Loucy (cell line): ENCODE results near the gene IL34.
"Not testable (repeated sequence)": the region's sequence is repeated elsewhere in the genome, so short reads cannot be mapped to it uniquely, and the experiment has no call there.

Source experiments
- H2AFZ ChIP-seq: fragments of 200-600 bp; sonication (generic); 2 replicates; pipeline ENCODE4 v1.6.0; 2016; ENCODE audit warnings: antibody characterized with exemption, mild to moderate bottlenecking, low read length, moderate library complexity
- H3F3A ChIP-seq: fragments of 200-600 bp; 2 replicates; pipeline ENCODE4 v1.6.0; 2016; ENCODE audit warnings: antibody characterized with exemption, low read depth, mild to moderate bottlenecking
- H3K27me3 ChIP-seq: fragments of 200-600 bp; sonication (generic); 2 replicates; pipeline ENCODE4 v1.6.1; 2014; ENCODE audit warnings: low read length, mild to moderate bottlenecking; ENCODE audit not compliant: insufficient read depth, poor library complexity, severe bottlenecking
- H3K36me3 ChIP-seq: fragments of 200-600 bp; sonication (generic); 2 replicates; pipeline ENCODE4 v1.6.1; 2016; ENCODE audit warnings: low read length; ENCODE audit not compliant: insufficient read depth
- H3K4me1 ChIP-seq: fragments of 200-600 bp; sonication (generic); 2 replicates; pipeline ENCODE4 v1.5.1; 2014; ENCODE audit warnings: low read length, mild to moderate bottlenecking; ENCODE audit not compliant: insufficient read depth, poor library complexity, severe bottlenecking
- H3K4me2 ChIP-seq: fragments of 200-600 bp; sonication (generic); 2 replicates; pipeline ENCODE4 v1.6.0; 2014; ENCODE audit warnings: antibody characterized with exemption, low read length, low read depth, mild to moderate bottlenecking; ENCODE audit not compliant: poor library complexity, severe bottlenecking
- H3K4me3 ChIP-seq: fragments of 200-600 bp; sonication (generic); 2 replicates; pipeline ENCODE4 v1.5.1; 2014; ENCODE audit warnings: low read length, mild to moderate bottlenecking, mixed read lengths; ENCODE audit not compliant: poor library complexity, severe bottlenecking
- H3K79me2 ChIP-seq: fragments of 200-600 bp; sonication (generic); 2 replicates; pipeline ENCODE4 v1.6.1; 2014; ENCODE audit warnings: low read length; ENCODE audit not compliant: insufficient read depth
- H3K9ac ChIP-seq: fragments of 200-600 bp; sonication (generic); 2 replicates; pipeline ENCODE4 v1.6.0; 2014; ENCODE audit warnings: mild to moderate bottlenecking, low read depth, low read length, moderate library complexity; ENCODE audit not compliant: poor library complexity, severe bottlenecking
- H3K9me2 ChIP-seq: fragments of 200-600 bp; sonication (generic); replicated peaks from 2 replicates; pipeline ENCODE4 v1.6.1; 2016; ENCODE audit warnings: low read depth, low read length, mixed read lengths
- H3K9me3 ChIP-seq: fragments of 200-600 bp; sonication (generic); 2 replicates; pipeline ENCODE4 v1.6.1; 2014; ENCODE audit warnings: mild to moderate bottlenecking, antibody characterized with exemption, low read length, low read depth; ENCODE audit not compliant: insufficient read depth
- H4K20me1 ChIP-seq: fragments of 200-600 bp; sonication (generic); 2 replicates; pipeline ENCODE4 v1.6.0; 2014; ENCODE audit warnings: antibody characterized with exemption, low read length, mild to moderate bottlenecking; ENCODE audit not compliant: insufficient read depth, poor library complexity, severe bottlenecking
- CTCF ChIP-seq: fragments of 200-600 bp; sonication (generic); conservative IDR thresholded peaks from 2 replicates; pipeline ENCODE4 v1.5.1; 2014; ENCODE audit warnings: mild to moderate bottlenecking, antibody characterized with exemption, low read length
- EZH2phosphoT487 ChIP-seq: fragments of 200-600 bp; IDR thresholded peaks from 2 replicates; pipeline ENCODE4 v1.6.1; 2018; ENCODE audit warnings: antibody characterized with exemption, mild to moderate bottlenecking, moderate library complexity, borderline replicate concordance

The IL34 gene

DNA sequence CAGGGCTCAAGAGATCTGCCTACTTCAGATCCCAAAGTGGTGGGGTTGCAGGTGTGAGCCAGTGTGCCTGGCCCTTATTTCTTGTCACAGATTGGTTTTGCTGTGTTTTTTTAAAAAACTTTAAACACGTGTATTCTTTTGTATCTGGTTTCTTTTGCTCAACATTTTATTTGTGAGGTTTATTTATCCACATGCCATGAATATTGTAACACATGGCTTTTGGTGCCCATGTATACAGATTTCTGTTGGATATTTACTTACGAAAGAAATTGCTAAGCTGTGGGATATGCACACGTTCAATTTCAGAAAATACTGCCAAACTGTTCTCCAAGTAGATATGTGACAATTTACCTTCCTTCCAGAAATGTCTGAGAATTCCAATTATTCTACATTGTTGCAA is 18.7 kb upstream of the IL34 start:
- Histone ChIP-seq H3K9me2 (no peaks in the 10 kb centered on the region), H3K4me3 (no peak overlapping the region), H3F3A (no peaks in the 10 kb centered on the region), H2AFZ (no peak overlapping the region), H3K79me2 (no peaks in the 10 kb centered on the region), H3K36me3 (no peaks in the 10 kb centered on the region), H3K9ac (no peak overlapping the region), H3K27me3 (no peaks in the 10 kb centered on the region), H3K4me1 (no peaks in the 10 kb centered on the region), H3K4me2 (no peak overlapping the region), H4K20me1 (no peaks in the 10 kb centered on the region), H3K9me3 (no peaks in the 10 kb centered on the region)
- TF ChIP-seq CTCF (no peak), EZH2phosphoT487 (no peak)

GRCh38 chr16:70630960-70631745 is 15.2 kb upstream of the IL34 start:
- H3K9ac ChIP-seq: no peak overlapping the region
- H2AFZ ChIP-seq: no peak overlapping the region
- H3K9me2 ChIP-seq: no peaks in the 10 kb centered on the region
- H3K27me3 ChIP-seq: no peaks in the 10 kb centered on the region
- no peaks in the 10 kb centered on the region for H3K36me3 ChIP-seq
- no peaks in the 10 kb centered on the region for H4K20me1 ChIP-seq
- H3K4me3 ChIP-seq: no peak overlapping the region
- H3K4me1 ChIP-seq: no peaks in the 10 kb centered on the region
- TF ChIP-seq CTCF: no peak
- TF ChIP-seq EZH2phosphoT487: no peak
- H3K4me2 ChIP-seq: no peak overlapping the region
- no peaks in the 10 kb centered on the region for H3F3A ChIP-seq
- no peaks in the 10 kb centered on the region for H3K79me2 ChIP-seq
- H3K9me3 ChIP-seq: no peaks in the 10 kb centered on the region

GRCh38 chr16:70632273-70632672 is 14.1 kb upstream of the IL34 start:
- no peak for TF ChIP-seq EZH2phosphoT487
- no peak for TF ChIP-seq CTCF
- Histone ChIP-seq H3F3A (no peaks in the 10 kb centered on the region), H3K9me2 (no peaks in the 10 kb centered on the region), H3K4me2 (no peak overlapping the region), H3K9ac (no peak overlapping the region), H3K4me3 (no peak overlapping the region), H3K79me2 (no peaks in the 10 kb centered on the region), H3K36me3 (no peaks in the 10 kb centered on the region), H3K9me3 (no peaks in the 10 kb centered on the region), H4K20me1 (no peaks in the 10 kb centered on the region), H3K27me3 (no peaks in the 10 kb centered on the region), H3K4me1 (no peaks in the 10 kb centered on the region), H2AFZ (no peak overlapping the region)

- H3K9me3 ChIP-seq, H3K36me3 ChIP-seq, H3K79me2 ChIP-seq, H3K9me2 ChIP-seq, H3K9ac ChIP-seq, H3K4me3 ChIP-seq, H3F3A ChIP-seq, H3K4me1 ChIP-seq, H4K20me1 ChIP-seq, H3K27me3 ChIP-seq, H3K4me2 ChIP-seq, H2AFZ ChIP-seq: not testable (repeated sequence)
Observed at GRCh38 chr16:70633617-70634016, 12.7 kb upstream of the IL34 start.
